Ishikawa (cell line): Measurements from ENCODE around the gene SHH.

ENCODE experiments used
- CEBPB ChIP-seq: IDR thresholded peaks from 2 replicates; pipeline ENCODE4 v1.6.1; 2012
- CREB1 ChIP-seq: IDR thresholded peaks from 2 replicates; pipeline ENCODE4 v1.6.1; 2012; ENCODE audit warnings: low read depth
- EP300 ChIP-seq: IDR thresholded peaks from 2 replicates; pipeline ENCODE4 v1.6.1; 2012; ENCODE audit warnings: borderline replicate concordance
- MAX ChIP-seq: IDR thresholded peaks from 2 replicates; pipeline ENCODE4 v1.6.1; 2012
- NFIC ChIP-seq: IDR thresholded peaks from 2 replicates; pipeline ENCODE4 v1.6.1; 2012
- RAD21 ChIP-seq: IDR thresholded peaks from 2 replicates; pipeline ENCODE4 v1.6.1; 2012; ENCODE audit warnings: low read depth
- REST ChIP-seq: IDR thresholded peaks from 2 replicates; pipeline ENCODE4 v1.6.1; 2012; ENCODE audit warnings: low read depth, mild to moderate bottlenecking
- TAF1 ChIP-seq: IDR thresholded peaks from 2 replicates; pipeline ENCODE4 v1.6.1; 2012; ENCODE audit warnings: low read depth, mild to moderate bottlenecking
- TCF12 ChIP-seq: IDR thresholded peaks from 2 replicates; pipeline ENCODE4 v1.6.1; 2012; ENCODE audit warnings: low read depth
- TEAD4 ChIP-seq: IDR thresholded peaks from 2 replicates; pipeline ENCODE4 v1.6.1; 2012
- USF1 ChIP-seq: IDR thresholded peaks from 2 replicates; pipeline ENCODE4 v1.6.1; 2012
- YY1 ChIP-seq: IDR thresholded peaks from 2 replicates; pipeline ENCODE4 v1.6.1; 2012; ENCODE audit warnings: low read depth

- TF ChIP-seq MAX (no peak), CEBPB (no peak), TAF1 (no peak), EP300 (no peak), CREB1 (no peak), RAD21 (no peak), USF1 (no peak), YY1 (no peak), TCF12 (no peak), TEAD4 (no peak), NFIC (no peak), REST (peak; percentile 38; the same call in 1 of the 2 replicates)
Observed at GRCh38 chr7:155840262-155840885, 28.1 kb upstream of the SHH start.
